HCT116 (cell line): ENCODE data around the gene CAPN10. TPM values are rescaled to one million over a fixed set of nuclear protein-coding genes. Genes with fewer than 3 reads are reported as not detected.

Experiments used
- ATAC-seq: fragments of 200-7000 bp; cut with Tn5 transposase; 2 replicates; pipeline ENCODE4 v1.9.1; 2020; ENCODE audit warnings: mild to moderate bottlenecking, moderate library complexity
- BruUV-seq: library from RNA; stranded (reverse); fragments of 400-500 nt; replicated peaks from 2 replicates; lab custom pipeline; 2021; lab: Mats Ljungman, UMichigan
- CTCF ChIA-PET: fragments of 300-600 bp; sonication (Branson Sonifier 250); formaldehyde crosslinking; loops from one replicate; lab custom pipeline; 2021; ENCODE audit warnings: antibody characterized with exemption; lab: Charles Lee
- POLR2A ChIA-PET: fragments of 300-600, 350-600 bp; sonication (Branson Sonifier 250); formaldehyde crosslinking; loops from one replicate; lab custom pipeline; 2021; ENCODE audit warnings: antibody characterized with exemption; lab: Charles Lee
- RAD21 ChIA-PET, 2 experiments: fragments of 300-600 bp; sonication (Branson Sonifier 250); formaldehyde crosslinking; loops; one replicate each; lab custom pipeline; 2023; ENCODE audit warnings: low total read pairs in 2 of 2; ENCODE audit not compliant: uncharacterized antibody in 2 of 2, unreplicated experiment in 2 of 2, low non-redundant PET in 1 of 2; lab: Charles Lee
- DNase-seq: peaks from one replicate; pipeline ENCODE4 v3.0.0-alpha.2; 2010; ENCODE audit warnings: low read depth, low spot score
- H2AFZ ChIP-seq: fragments of 200-600 bp; shearing (Covaris generic), sonication (generic); 2 replicates; pipeline ENCODE4 v1.6.1; 2017; ENCODE audit warnings: low read depth, mixed run types, mixed read lengths, antibody characterized with exemption, low read length; ENCODE audit not compliant: poor library complexity, severe bottlenecking
- H3K27ac ChIP-seq: 2 replicates; pipeline ENCODE4 v1.5.1; 2012; ENCODE audit warnings: low read depth, low read length
- H3K27me3 ChIP-seq: fragments of 200-600 bp; sonication (generic); 2 replicates; pipeline ENCODE4 v1.6.1; 2016; ENCODE audit warnings: mixed run types, low read length, mixed read lengths; ENCODE audit not compliant: insufficient read depth
- H3K36me3 ChIP-seq, 2 experiments: fragments of 200-500 bp in 1 of 2; fragments of 200-600 bp in 1 of 2; sonication (Bioruptor generic) in 1 of 2; sonication (generic) in 1 of 2; 2 replicates each; pipeline versions ENCODE4 v1.5.1 to v1.6.1; 2014 to 2016; ENCODE audit warnings: low read length in 2 of 2, inconsistent platforms in 1 of 2, mixed read lengths in 1 of 2, mixed run types in 1 of 2; ENCODE audit not compliant: insufficient read depth in 2 of 2, control insufficient read depth in 1 of 2
- H3K4me1 ChIP-seq, 2 experiments: fragments of 200-600 bp in 1 of 2; sonication (generic) in 1 of 2; 2 replicates each; pipeline versions ENCODE4 v1.5.1 to v1.6.1; 2012 to 2017; ENCODE audit warnings: low read length in 2 of 2, inconsistent platforms in 1 of 2, mild to moderate bottlenecking in 1 of 2, mixed read lengths in 1 of 2, mixed run types in 1 of 2, moderate library complexity in 1 of 2; ENCODE audit not compliant: insufficient read depth in 2 of 2, control insufficient read depth in 1 of 2
- H3K4me2 ChIP-seq: fragments of 200-600 bp; sonication (generic); 2 replicates; pipeline ENCODE4 v1.6.1; 2017; ENCODE audit warnings: mixed run types, low read length, mixed read lengths
- H3K4me3 ChIP-seq, 2 experiments: fragments of 200-600 bp in 1 of 2; sonication (generic) in 1 of 2; replicated peaks in 1 of 2; 2 replicates each; pipeline ENCODE4 v1.5.1; 2011 to 2016; ENCODE audit warnings: low read length in 2 of 2, control low read depth in 1 of 2, low read depth in 1 of 2, mild to moderate bottlenecking in 1 of 2, mixed read lengths in 1 of 2, mixed run types in 1 of 2
- H3K79me2 ChIP-seq: fragments of 200-600 bp; sonication (generic); 2 replicates; pipeline ENCODE4 v1.6.1; 2017; ENCODE audit warnings: mild to moderate bottlenecking, mixed run types, low read length, moderate library complexity, mixed read lengths; ENCODE audit not compliant: insufficient read depth
- H3K9ac ChIP-seq: fragments of 200-600 bp; sonication (generic); 2 replicates; pipeline ENCODE4 v1.6.1; 2016; ENCODE audit warnings: low read length, mixed read lengths
- H3K9me2 ChIP-seq: fragments of 200-600 bp; sonication (generic), shearing (Covaris generic); 2 replicates; pipeline ENCODE4 v1.6.1; 2017; ENCODE audit warnings: mixed run types, mild to moderate bottlenecking, moderate library complexity; ENCODE audit not compliant: insufficient read depth
- H3K9me3 ChIP-seq, 2 experiments: fragments of 200-500 bp in 1 of 2; fragments of 200-600 bp in 1 of 2; sonication (Bioruptor generic) in 1 of 2; sonication (generic) in 1 of 2; 2 replicates each; pipeline ENCODE4 v1.6.1; 2014 to 2017; ENCODE audit warnings: low read length in 2 of 2, mixed read lengths in 2 of 2, inconsistent platforms in 1 of 2, low read depth in 1 of 2, mild to moderate bottlenecking in 1 of 2, mixed run types in 1 of 2, moderate library complexity in 1 of 2; ENCODE audit not compliant: control insufficient read depth in 1 of 2, insufficient read depth in 1 of 2
- H4K20me1 ChIP-seq: fragments of 200-600 bp; sonication (generic), shearing (Covaris generic); 2 replicates; pipeline ENCODE4 v1.6.1; 2017; ENCODE audit warnings: mixed run types, mild to moderate bottlenecking, moderate library complexity; ENCODE audit not compliant: insufficient read depth
- EGR1 ChIP-seq: IDR thresholded peaks from 2 replicates; pipeline ENCODE4 v1.6.1; 2012; ENCODE audit warnings: low read depth
- EZH2 ChIP-seq: fragments of 200-600 bp; sonication (generic); IDR thresholded peaks from 2 replicates; pipeline ENCODE4 v1.6.1; 2017; ENCODE audit warnings: antibody characterized with exemption, mixed run types
- REST ChIP-seq: IDR thresholded peaks from 2 replicates; pipeline ENCODE4 v1.6.1; 2012; ENCODE audit warnings: low read depth
- ZNF274 ChIP-seq: fragments of 200-500 bp; sonication (Bioruptor generic); IDR thresholded peaks from 2 replicates; pipeline ENCODE4 v1.6.1; 2014; ENCODE audit warnings: mild to moderate bottlenecking, low read depth, low read length, inconsistent platforms
- intact Hi-C: fragments of 100-400 bp; cut with micrococcal nuclease; formaldehyde crosslinking; loops from 2 replicates; pipeline ENCODE4 v1.10.0; 2022
- total RNA-seq: library from RNA; stranded (reverse); gene quantifications from one replicate; pipeline ENCODE4 v1.2.1, GENCODE V29; 2021; ENCODE audit not compliant: unreplicated experiment
- TF ChIP-seq, protein P1 (sequence below), 3 experiments: fragments of 200-600 bp in 1 of 3; sonication (generic) in 1 of 3; IDR thresholded peaks in 2 of 3; conservative IDR thresholded peaks in 1 of 3; 2 replicates each; pipeline ENCODE4 v1.5.1; 2012 to 2017; ENCODE audit warnings: low read depth in 2 of 3, low read length in 2 of 3, antibody characterized with exemption in 1 of 3, borderline replicate concordance in 1 of 3, control low read depth in 1 of 3, mild to moderate bottlenecking in 1 of 3, mixed read lengths in 1 of 3, mixed run types in 1 of 3, moderate library complexity in 1 of 3; ENCODE audit not compliant: insufficient read depth in 1 of 3

Gene CAPN10
- total RNA-seq, 1 experiment from 2014 or later = 40.7 TPM

GRCh38 chr2:240570531-240571313 lies 15.8 kb upstream of the CAPN10 start:
- H3K4me1 ChIP-seq = peaks cover 26 to 41% of the 10 kb centered on the region in 2 experiments
- TF ChIP-seq, protein P1, sequence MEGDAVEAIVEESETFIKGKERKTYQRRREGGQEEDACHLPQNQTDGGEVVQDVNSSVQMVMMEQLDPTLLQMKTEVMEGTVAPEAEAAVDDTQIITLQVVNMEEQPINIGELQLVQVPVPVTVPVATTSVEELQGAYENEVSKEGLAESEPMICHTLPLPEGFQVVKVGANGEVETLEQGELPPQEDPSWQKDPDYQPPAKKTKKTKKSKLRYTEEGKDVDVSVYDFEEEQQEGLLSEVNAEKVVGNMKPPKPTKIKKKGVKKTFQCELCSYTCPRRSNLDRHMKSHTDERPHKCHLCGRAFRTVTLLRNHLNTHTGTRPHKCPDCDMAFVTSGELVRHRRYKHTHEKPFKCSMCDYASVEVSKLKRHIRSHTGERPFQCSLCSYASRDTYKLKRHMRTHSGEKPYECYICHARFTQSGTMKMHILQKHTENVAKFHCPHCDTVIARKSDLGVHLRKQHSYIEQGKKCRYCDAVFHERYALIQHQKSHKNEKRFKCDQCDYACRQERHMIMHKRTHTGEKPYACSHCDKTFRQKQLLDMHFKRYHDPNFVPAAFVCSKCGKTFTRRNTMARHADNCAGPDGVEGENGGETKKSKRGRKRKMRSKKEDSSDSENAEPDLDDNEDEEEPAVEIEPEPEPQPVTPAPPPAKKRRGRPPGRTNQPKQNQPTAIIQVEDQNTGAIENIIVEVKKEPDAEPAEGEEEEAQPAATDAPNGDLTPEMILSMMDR (IDR thresholded peaks at IDR 0.05 in 2 of 3, conservative IDR thresholded peaks at IDR 0.05 in 1 of 3; ENCODE audit: borderline replicate concordance in 1 of 3, insufficient read depth in 1 of 3, low read depth in 2 of 3, low read length in 2 of 3) = no peak
- TF ChIP-seq EGR1 (no peak), EZH2 (no peak), REST (no peak), ZNF274 (no peak)
- no peaks in the 10 kb centered on the region for H3K9me2 ChIP-seq
- no peak for DNase-seq
- no TSS peak for BruUV-seq
- no peaks in the 10 kb centered on the region for H4K20me1 ChIP-seq
- RAD21 ChIA-PET = no interaction called here
- H3K9me3 ChIP-seq = no peaks in the 10 kb centered on the region
- no peak for ATAC-seq
- peak overlapping the region; percentile 93; the same call in 1 of the 2 replicates for H3K27ac ChIP-seq
- H3K79me2 ChIP-seq = peaks cover 35% of the 10 kb centered on the region; the same call in 1 of the 2 replicates
- H3K4me2 ChIP-seq = peak overlapping the region; percentile 92
- no peaks in the 10 kb centered on the region for H3K27me3 ChIP-seq
- H3K4me3 ChIP-seq = no peak overlapping the region
- POLR2A ChIA-PET = interaction anchor here (0.8 kb wide), 1 partner anchor 16 kb away, joined by 3 read pairs; the partner anchor contains the start of gene CAPN10
- H3K9ac ChIP-seq = no peak overlapping the region
- intact Hi-C loops = no loop called here
- H3K36me3 ChIP-seq = no peaks in the 10 kb centered on the region
- no peak overlapping the region for H2AFZ ChIP-seq
- CTCF ChIA-PET = no interaction called here
